Stimulated activated CD8-positive, alpha-beta memory T cell treated with anti-CD3 and anti-CD28 coated beads, Interleukin-4, amount 100 ng/mL, for 24 hours (primary cell): Measurements from ENCODE around the gene SFR1.
A peak's percentile ranks its signal among the peaks of the same experiment; 100 is the strongest.
"Not testable (repeated sequence)": the region's sequence is repeated elsewhere in the genome, so short reads cannot be mapped to it uniquely, and the experiment has no call there.

Experiments used
- DNase-seq: peaks from one replicate; pipeline ENCODE4 v3.0.0-alpha.2; 2020; ENCODE audit warnings: low read depth

The SFR1 gene

GRCh38 chr10:104109908-104110662 is 11.9 kb upstream of the SFR1 start:
- no peak for DNase-seq

GRCh38 chr10:104113376-104113956 is 8.5 kb upstream of the SFR1 start:
- no peak for DNase-seq

GRCh38 chr10:104117839-104118323 is 4.1 kb upstream of the SFR1 start:
- no peak for DNase-seq

DNA sequence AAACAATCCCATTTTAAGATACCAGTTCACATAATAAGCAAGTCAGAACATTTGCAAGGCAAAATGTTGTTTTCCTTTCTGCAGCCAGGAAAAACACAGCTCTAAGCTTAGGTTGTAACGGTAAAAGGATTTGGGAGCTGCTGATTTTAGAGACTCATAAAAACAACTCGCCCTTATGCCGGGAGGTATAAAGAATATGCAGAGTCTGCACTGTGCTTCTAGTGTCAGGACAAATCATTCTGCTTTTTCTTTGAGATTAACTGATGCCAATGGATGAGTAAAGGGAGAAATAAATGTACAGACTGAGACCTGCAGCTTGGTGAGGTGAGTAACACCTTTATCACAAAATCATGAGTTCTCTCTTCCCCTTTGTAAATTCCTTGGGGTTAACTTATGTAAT is 2.0 kb upstream of the SFR1 start:
- DNase-seq = no peak

DNA sequence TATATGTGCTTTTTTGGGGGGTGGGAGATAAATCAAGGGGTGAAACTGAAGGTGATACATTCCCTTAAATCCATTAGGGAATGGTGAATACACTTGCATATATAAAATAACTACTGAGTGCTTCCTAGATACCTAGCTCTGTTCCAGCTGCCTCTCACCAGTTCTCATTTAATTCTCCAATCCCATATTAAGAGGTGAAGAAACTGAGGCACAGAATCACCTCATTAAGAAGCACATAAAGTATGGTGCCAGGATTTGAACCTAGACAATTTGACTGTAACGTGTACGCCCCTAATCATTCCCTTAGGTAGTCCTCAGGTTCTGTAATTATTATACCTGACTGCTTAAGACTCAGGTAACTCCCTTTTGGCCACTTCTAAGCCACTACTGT is 1.5 kb upstream of the SFR1 start:
- DNase-seq = no peak

GRCh38 chr10:104120903-104121484 is 977 bp upstream of the SFR1 start:
- peak; percentile 60 for DNase-seq

DNA sequence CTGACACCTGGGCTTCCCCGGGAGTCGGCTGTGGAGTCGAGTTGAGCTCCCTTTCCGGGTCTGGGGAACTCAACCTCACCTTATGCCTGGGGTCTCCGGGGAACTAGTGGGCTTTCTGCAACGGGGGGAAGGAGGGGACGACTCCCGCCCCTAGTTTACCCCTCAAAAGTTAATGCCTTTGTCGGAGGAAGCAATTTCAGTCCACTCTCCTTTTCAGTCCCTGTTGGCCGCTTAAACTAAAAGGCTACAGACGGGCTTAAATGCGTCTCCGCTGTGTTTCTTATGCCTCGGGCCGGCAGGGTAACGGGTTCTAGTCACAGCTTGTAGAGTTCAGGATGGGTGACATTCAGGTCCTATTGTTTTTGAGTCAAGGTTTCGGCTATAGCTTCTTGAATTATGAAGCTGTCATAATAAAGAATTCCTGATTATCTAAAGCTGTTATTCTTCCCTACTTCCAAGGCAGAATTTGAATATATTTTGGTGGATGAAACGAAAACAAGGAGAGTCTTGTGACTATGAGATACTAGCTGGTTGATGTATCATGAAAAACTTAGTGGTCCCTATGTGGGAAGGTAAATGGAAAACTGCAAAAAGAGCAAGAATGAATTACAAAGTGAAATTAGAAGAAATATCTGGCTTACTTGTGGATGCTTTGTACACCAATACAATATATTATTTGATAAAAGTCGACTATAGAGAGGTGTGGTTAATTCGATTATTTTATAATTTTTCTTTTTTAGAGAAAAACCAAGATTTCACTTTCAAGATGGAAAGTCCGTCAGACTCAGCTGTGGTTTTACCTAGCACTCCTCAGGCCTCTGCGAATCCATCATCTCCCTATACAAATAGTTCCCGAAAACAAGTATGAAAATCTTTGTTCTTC is 495 bp downstream of the SFR1 start:
- DNase-seq = no peak

- DNase-seq = no peak
Observed at GRCh38 chr10:104123397-104123796, 1.4 kb downstream of the SFR1 start.

GRCh38 chr10:104127411-104127810 is 5.4 kb downstream of the SFR1 start:
- no peak for DNase-seq

- DNase-seq = no peak
Observed at GRCh38 chr10:104128214-104128613, 6.2 kb downstream of the SFR1 start.

- DNase-seq = no peak
Observed at GRCh38 chr10:104130041-104130440, 8.1 kb downstream of the SFR1 start.

DNA sequence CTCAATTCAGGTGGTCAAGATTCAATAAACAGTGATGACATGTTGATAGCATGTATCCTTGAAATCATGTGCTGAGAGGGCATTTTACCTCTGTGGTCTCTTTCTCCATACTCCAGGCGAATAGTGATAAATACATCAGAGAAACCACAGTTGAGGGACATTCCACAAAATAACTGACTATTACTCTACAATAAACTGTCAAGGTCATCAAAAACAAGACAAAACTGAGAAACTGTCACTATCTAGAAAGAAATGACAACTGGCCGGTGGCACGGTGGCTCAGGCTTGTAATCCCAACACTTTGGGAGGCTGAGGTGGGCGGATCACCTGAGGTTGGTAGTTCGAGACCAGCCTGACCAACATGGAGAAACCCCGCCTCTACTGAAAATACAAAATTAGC is 16.2 kb downstream of the SFR1 start:
- DNase-seq = no peak

DNA sequence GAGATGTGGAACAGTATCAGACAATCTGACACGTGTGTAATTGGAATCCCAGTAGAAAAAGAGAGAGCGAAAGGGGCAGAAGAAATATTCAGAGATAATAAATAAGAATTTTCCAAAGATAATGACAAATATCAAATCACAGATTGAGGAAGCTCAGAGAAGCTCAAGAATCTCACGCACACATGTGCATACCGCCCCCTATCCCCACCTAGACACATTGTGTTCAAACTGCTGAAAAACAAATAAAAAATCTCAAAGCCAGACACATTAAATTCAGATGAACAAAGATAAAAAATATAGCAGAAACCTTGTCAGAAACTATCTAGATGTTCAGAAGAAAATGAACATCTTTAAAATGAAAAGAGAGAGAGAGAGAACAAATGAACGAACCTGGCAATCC is 17.2 kb downstream of the SFR1 start:
- DNase-seq = no peak

DNA sequence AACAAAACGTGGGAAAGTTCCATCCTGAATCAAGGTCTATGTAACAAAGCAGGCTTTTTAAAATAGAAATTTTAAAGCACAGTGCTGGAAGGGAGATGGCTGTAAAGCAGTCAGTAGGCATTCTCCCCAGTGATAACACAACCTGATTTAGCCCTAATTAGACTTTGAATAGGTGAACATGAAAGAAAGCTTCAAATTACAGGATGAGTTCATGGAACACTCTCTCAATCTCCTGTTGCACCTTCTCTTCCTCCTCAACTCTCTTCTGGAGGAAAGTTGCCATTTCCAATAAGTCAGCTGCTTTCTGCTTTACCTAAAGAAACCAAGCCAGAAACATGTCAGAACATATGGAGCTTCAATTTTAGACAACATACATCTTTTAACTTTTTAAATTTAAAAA is 20.1 kb downstream of the SFR1 start:
- DNase-seq = no peak

DNA sequence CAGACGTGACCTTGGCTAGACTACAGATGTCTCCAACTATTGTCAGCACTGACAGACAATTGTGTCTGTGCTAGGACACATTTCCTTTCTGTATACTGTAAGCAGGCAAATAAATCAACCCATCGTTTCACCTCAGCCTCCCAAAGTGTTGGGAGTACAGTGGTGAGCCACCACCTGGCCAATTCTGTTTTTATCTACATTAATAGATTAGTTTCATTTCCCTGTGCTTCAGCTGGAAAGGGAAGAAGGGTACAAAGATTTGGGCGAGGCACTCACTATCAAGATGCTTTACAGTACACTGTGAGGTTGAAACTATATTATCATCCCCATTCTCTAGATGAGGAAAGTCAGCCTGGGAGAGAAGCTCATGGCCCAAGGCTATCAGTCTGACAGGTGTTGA is 21.9 kb downstream of the SFR1 start:
- DNase-seq = no peak

DNA sequence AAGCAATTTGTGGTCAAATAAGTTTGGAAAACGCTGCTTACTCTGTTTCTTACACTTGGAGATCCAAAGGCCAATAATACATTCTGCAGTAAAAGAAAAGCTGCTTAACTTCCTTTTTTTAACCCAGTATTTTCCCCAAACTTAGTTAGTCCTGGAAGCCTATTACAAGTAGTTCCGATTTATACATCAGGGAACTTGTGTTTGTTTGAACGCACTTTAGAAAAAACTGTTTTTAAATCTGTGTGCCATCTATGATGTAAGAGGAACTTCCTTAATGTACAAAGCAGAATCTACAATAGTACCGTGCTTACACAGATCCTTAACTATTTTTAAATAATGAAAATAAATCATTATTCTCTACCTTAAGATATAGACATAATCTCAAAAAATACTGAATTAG is 23.0 kb downstream of the SFR1 start:
- DNase-seq = no peak

GRCh38 chr10:104146882-104147281 is 24.9 kb downstream of the SFR1 start:
- no peak for DNase-seq

DNA sequence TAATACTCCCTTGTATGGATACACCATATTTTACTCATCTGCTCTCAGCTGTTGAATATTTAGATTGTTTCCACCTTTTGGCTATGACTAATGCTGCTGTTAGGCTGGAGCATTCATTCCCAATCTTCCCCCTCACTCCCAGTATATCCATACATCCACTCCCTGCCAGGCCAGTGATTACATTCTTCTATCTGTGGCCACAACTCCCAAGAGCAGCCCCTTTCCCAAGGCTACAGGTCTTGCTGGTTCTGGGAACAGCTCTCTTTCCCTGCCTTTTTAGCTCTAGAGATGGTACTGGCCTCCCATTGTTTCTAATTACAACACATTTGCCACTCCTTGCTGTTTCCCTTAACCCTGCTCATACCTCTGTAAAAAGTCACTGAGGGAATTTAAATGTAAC is 28.2 kb downstream of the SFR1 start:
- no peak for DNase-seq

- DNase-seq = no peak
Observed at GRCh38 chr10:104151737-104152136, 29.8 kb downstream of the SFR1 start.

DNA sequence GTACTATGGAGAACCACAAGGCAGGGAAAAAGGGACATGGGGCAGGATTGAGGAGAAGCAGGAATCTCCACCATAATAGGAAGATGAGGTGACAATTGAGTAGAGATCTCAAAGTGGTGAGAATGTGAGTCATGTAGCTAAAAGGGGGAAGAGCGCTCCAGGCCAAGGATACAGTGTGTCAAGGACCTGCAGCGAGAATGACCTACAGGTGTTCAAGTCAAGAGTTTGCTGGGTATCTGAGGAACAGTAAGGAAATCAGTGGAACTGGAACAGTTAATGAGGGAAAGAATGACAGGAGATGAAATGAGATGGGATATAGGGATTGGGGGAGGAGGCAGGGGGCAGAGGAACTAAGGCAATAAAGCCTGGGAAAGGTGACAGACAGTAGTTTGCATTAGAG is 33.6 kb downstream of the SFR1 start:
- DNase-seq = no peak

DNA sequence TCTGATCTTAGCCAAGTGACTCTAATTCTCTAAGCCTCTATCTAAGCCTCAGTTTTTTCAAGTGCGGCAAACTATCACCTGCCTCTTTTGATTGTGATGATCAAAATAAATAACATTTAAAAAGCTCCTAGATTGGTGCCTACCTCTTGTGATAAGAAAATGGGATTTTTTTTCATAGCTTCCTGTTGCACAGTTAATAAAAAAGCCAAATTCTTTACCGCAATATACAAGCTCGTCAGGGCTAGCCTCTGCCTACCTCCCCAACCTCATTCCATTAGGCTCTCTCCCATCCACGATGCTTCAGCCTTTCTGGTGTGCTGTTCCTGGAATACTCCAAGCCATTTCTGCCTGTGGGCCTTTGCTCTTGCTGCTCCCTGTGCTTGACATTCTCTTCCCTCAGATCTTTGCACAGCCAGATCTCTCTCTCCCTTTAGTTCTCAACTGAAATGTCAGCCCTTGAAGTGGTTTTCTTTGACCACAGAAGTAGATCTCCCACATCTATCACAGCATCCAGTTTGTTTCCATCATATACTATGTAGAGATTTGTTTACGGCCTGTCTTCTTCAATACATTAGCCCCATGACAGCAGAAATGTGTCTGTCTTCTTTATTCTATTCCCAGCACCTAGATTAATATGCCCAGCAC is 48.8 kb downstream of the SFR1 start:
- DNase-seq = no peak

- not testable (repeated sequence) for DNase-seq
Observed at GRCh38 chr10:104174136-104174535, 52.2 kb downstream of the SFR1 start.
